NB4 (cell line): ENCODE results near the gene KPNA6.
"Not testable (repeated sequence)": the region's sequence is repeated elsewhere in the genome, so short reads cannot be mapped to it uniquely, and the experiment has no call there.

Experiments
- DNase-seq: peaks from one replicate; pipeline ENCODE4 v3.0.0; 2010; ENCODE audit warnings: low read depth
- H3K4me3 ChIP-seq: one replicate; pipeline ENCODE4 v1.5.1; 2011; ENCODE audit warnings: mild to moderate bottlenecking, low read depth, low read length, moderate library complexity
- MYC ChIP-seq: IDR thresholded peaks from 2 replicates; pipeline ENCODE4 v1.6.1; 2011; ENCODE audit warnings: low read depth, low read length
- POLR2A ChIP-seq: IDR thresholded peaks from 2 replicates; pipeline ENCODE4 v1.6.1; 2011; ENCODE audit warnings: mild to moderate bottlenecking; ENCODE audit not compliant: insufficient read length; ENCODE audit errors: extremely low read depth
- TF ChIP-seq, protein P1 (sequence below): IDR thresholded peaks from 2 replicates; pipeline ENCODE4 v1.6.1; 2011; ENCODE audit warnings: low read depth, low read length
- TF ChIP-seq, protein P2 (sequence below): IDR thresholded peaks from one replicate; pipeline ENCODE4 v1.5.1; 2012; ENCODE audit warnings: low read depth, low read length

The KPNA6 gene

DNA sequence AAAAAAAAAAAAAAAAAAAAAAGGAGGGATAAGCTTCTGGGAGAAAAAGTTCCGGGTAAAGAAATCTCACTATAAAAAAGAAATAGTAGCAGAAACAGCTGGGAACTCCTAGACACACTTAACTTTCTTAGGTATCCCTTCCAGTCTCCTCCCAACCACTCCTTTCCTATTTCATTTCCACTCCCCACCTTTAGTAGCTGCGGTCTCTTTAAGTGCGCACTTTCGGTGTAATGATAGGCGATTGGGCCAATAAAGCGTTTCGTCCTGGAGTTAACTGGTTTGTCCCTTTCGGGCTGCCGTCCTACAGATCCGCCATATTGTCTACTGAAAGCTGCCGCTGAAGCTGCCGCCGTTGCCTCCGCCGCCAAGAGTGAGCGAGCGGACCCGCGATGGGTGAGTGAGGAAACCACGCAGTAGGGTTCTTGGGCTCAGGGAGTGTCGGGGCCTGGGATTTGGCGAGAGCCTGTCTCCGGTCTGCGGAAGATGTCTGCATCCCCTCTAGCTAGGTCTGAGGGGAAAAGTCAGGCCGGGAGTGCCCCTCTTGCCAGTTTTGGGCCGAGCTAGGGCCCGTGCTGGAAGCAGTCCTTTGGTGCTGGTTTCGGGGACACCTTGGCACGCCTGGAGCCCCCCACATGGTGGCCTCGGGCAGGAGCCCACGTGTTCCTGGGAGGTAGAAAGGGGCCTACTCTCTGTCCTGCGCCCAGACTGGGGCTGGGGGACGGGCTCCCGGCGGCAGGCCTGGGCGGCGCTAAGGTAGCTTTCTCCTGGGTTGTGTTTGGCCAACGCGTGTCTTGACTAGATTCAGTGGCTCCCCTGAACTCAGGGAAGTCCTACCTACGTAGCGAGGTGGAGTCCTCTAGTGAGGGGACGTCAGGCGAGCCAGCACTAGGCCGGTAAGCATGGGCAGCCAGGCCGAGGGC is at the start of gene KPNA6:
KPNA6 (plus strand) TSS at position 315 of the 920 bp plus-strand sequence; CDS start at position 390, 75 bp downstream.
- peak within 1 kb of the TSS; percentile 99 for H3K4me3 ChIP-seq
- TF ChIP-seq MYC (peak; percentile 19; the same call in 1 of the 2 replicates), POLR2A (peak; percentile 55)
- TF ChIP-seq, protein P1, sequence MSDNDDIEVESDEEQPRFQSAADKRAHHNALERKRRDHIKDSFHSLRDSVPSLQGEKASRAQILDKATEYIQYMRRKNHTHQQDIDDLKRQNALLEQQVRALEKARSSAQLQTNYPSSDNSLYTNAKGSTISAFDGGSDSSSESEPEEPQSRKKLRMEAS = no peak
- TF ChIP-seq, protein P2, sequence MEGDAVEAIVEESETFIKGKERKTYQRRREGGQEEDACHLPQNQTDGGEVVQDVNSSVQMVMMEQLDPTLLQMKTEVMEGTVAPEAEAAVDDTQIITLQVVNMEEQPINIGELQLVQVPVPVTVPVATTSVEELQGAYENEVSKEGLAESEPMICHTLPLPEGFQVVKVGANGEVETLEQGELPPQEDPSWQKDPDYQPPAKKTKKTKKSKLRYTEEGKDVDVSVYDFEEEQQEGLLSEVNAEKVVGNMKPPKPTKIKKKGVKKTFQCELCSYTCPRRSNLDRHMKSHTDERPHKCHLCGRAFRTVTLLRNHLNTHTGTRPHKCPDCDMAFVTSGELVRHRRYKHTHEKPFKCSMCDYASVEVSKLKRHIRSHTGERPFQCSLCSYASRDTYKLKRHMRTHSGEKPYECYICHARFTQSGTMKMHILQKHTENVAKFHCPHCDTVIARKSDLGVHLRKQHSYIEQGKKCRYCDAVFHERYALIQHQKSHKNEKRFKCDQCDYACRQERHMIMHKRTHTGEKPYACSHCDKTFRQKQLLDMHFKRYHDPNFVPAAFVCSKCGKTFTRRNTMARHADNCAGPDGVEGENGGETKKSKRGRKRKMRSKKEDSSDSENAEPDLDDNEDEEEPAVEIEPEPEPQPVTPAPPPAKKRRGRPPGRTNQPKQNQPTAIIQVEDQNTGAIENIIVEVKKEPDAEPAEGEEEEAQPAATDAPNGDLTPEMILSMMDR = no peak
- peak; percentile 96 for DNase-seq

DNA sequence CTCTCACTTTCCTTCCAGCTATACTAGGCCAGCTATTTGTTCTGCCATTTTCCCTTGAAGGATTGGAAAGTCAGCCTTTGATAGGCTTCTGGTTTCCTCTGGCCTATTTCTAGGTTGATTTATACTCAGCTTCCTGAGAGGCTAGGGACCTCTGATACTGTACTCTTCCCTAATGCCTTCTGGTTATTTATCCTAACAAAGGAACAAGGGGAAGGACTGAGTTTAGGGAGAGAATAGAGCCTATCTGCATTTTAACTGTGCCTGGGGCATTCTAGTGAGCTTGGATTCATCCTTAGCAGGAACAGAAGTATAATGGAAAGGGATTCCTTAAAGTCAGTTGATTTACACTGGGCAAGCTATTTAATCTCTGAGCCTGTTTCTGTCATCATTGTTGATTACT is 46.9 kb upstream of the KPNA6 start:
- no peak for DNase-seq
- TF ChIP-seq, protein P2 = no peak

DNA sequence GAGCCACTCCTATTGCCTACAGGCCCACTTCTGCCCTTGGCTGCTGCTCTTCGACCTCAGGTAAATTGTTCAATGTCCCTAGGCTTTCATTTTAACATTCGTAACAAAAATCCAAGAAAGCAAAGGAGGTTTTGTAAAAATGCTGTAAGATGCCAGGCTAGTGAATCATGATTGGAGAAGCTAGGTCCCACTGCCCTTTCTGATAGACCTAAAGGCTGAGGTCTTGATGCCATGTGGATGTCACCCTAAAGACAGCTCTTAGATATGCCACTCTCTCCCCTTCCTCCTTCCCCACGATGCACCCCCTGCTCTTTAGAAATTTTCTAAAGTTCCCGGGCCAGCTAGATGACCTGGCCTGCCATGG is 45.0 kb upstream of the KPNA6 start:
- TF ChIP-seq, protein P1 = no peak
- no peak for TF ChIP-seq POLR2A
- H3K4me3 ChIP-seq = no peak overlapping the region
- DNase-seq = no peak

More for the DNA sequence above, 46.9 kb upstream of the KPNA6 start:
- no peak overlapping the region for H3K4me3 ChIP-seq

DNA sequence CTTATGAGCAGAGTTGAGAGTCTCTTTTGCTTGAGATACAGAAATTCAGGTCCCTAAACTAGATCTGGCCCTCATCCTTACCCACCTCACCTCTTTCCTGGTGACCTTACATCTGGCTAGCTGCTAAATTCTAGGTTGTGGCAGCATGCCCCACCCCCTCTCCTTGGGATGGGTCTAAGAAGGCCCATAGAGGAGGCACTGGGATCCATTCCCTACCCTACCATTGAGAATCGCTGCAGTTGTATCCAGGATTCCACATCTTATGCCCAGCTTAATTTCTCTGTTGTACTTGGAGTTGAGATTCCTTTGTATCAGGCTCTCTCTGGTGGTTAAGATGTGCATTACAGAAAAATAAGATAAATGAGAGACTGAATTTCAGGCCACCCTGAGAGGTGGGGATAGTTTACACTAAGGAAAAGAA is 44.6 kb upstream of the KPNA6 start:
- H3K4me3 ChIP-seq = no peak overlapping the region
- DNase-seq = peak; percentile 50
- TF ChIP-seq, protein P2 = peak; percentile 21
- TF ChIP-seq MYC = no peak

DNA sequence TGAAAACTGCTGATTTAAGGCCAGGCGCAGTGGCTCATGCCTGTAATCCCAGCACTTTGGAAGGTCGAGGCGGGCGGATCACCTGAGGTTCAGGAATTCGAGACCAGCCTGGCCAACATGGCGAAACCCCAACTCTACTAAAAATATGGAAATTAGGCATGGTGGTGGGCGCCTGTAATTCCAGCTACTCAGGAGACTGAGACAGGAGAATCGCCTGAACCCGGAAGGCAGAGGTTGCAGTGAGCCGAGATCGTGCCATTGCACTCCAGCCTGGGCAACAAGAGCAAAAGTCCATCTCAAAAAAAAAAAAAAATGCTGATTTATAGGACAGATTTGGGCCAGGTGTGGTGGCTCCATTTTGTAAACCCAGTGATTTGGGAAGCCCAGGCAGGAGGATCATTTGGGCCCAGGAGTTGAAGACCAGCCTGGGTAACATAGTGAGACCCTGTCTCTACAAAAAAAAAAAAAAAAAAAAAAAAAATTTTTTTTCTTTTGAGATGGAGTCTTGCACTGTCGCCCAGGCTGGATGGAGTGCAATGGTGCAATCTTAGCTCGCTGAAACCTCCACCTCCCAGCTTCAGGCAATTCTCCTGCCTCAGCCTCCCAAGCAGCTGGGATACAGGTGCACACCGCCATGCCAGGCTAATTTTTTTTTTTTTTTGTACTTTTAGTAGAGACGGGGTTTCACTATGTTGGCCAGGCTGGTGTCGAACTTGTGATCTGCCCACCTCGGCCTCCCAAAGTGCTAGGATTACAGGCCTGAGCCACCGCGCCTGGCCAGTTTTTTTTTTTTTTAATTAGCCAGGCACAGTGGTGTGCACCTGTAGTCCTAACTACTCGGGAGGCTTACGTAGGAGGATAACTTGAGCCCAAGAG is 42.0 kb upstream of the KPNA6 start:
- not testable (repeated sequence) for H3K4me3 ChIP-seq, DNase-seq

DNA sequence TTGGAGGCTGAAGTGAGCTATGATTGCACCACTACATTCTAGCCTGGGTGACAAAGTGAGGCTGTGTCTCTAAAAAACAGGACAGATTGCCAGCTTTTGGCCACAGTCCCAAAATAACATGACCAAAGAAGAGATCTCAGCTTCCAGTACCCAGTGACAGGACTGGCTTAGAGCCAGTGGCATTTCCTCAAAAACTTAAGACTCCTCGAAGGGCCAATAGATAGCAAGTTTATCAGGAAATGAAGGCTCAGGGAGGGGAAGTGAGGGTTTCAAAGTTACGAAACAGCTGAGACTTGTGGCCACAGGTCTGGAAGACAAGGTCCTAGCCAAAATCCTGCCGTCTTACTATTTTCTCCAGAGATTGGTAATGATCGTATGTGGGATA is 41.4 kb upstream of the KPNA6 start:
- peak; percentile 96 for DNase-seq
- H3K4me3 ChIP-seq = no peak overlapping the region

More for the DNA sequence above, 41.4 kb upstream of the KPNA6 start:
- TF ChIP-seq, protein P2 = no peak
